ENCODE results near the gene CFL1.

Gene CFL1

GRCh38 chr11:65884716-65885092, 26.7 kb upstream of the CFL1 start:
- Histone ChIP-seq H3K36me3 (replicated peaks; ENCODE audit: low read depth, low read length) (peaks cover 43% of the 10 kb centered on the region), H3K27ac (ENCODE audit: low read length) (no peak overlapping the region), H4K20me1 (ENCODE audit: insufficient read depth, low read length) (no peaks in the 10 kb centered on the region), H3K4me1 (ENCODE audit: low read length) (peaks cover 16% of the 10 kb centered on the region), H2AFZ (ENCODE audit: low read depth, low read length) (no peak overlapping the region), H3K4me3 (ENCODE audit: low read length) (no peak overlapping the region), H3K9ac (ENCODE audit: low read length) (no peak overlapping the region), H3K27me3 (ENCODE audit: low read depth, low read length) (no peaks in the 10 kb centered on the region), H3K4me2 (ENCODE audit: low read length) (no peak overlapping the region), H3K79me2 (ENCODE audit: low read length) (peaks cover 10% of the 10 kb centered on the region), H3K9me3 (ENCODE audit: insufficient read depth, low read length) (no peaks in the 10 kb centered on the region)
- TF ChIP-seq CTCF (IDR thresholded peaks at IDR 0.05; ENCODE audit: low read depth, low read length) (peak; percentile 100), EZH2phosphoT487 (IDR thresholded peaks at IDR 0.05; ENCODE audit: low read depth) (no peak)

GRCh38 chr11:65883786-65884715, 26.1 kb upstream of the CFL1 start:
- no peak overlapping the region for H2AFZ ChIP-seq (ENCODE audit: low read depth, low read length)

GRCh38 chr11:65883058-65883761, 25.2 kb upstream of the CFL1 start:
- no peak overlapping the region for H3K4me2 ChIP-seq (ENCODE audit: low read length)
- H3K4me1 ChIP-seq (ENCODE audit: low read length): peaks cover 8% of the 10 kb centered on the region
- no peak overlapping the region for H3K27ac ChIP-seq (ENCODE audit: low read length)
- no peaks in the 10 kb centered on the region for H4K20me1 ChIP-seq (ENCODE audit: insufficient read depth, low read length)
- H3K36me3 ChIP-seq (replicated peaks; ENCODE audit: low read depth, low read length): peaks cover 43% of the 10 kb centered on the region
- no peak overlapping the region for H3K9ac ChIP-seq (ENCODE audit: low read length)
- H3K79me2 ChIP-seq (ENCODE audit: low read length): peaks cover 10% of the 10 kb centered on the region
- H3K9me3 ChIP-seq (ENCODE audit: insufficient read depth, low read length): no peaks in the 10 kb centered on the region
- no peak overlapping the region for H3K4me3 ChIP-seq (ENCODE audit: low read length)
- TF ChIP-seq CTCF (IDR thresholded peaks at IDR 0.05; ENCODE audit: low read depth, low read length) (no peak), EZH2phosphoT487 (IDR thresholded peaks at IDR 0.05; ENCODE audit: low read depth) (no peak)
- no peak overlapping the region for H2AFZ ChIP-seq (ENCODE audit: low read depth, low read length)
- H3K27me3 ChIP-seq (ENCODE audit: low read depth, low read length): no peaks in the 10 kb centered on the region

More at GRCh38 chr11:65883786-65884715, 26.1 kb upstream of the CFL1 start:
- Histone ChIP-seq H3K4me2 (ENCODE audit: low read length) (no peak overlapping the region), H3K9ac (ENCODE audit: low read length) (no peak overlapping the region), H3K79me2 (ENCODE audit: low read length) (peaks cover 10% of the 10 kb centered on the region), H3K27me3 (ENCODE audit: low read depth, low read length) (no peaks in the 10 kb centered on the region), H3K36me3 (replicated peaks; ENCODE audit: low read depth, low read length) (peaks cover 43% of the 10 kb centered on the region), H3K9me3 (ENCODE audit: insufficient read depth, low read length) (no peaks in the 10 kb centered on the region), H4K20me1 (ENCODE audit: insufficient read depth, low read length) (no peaks in the 10 kb centered on the region), H3K4me3 (ENCODE audit: low read length) (no peak overlapping the region), H3K4me1 (ENCODE audit: low read length) (peaks cover 10% of the 10 kb centered on the region), H3K27ac (ENCODE audit: low read length) (no peak overlapping the region)
- no peak for TF ChIP-seq EZH2phosphoT487 (IDR thresholded peaks at IDR 0.05; ENCODE audit: low read depth)
- TF ChIP-seq CTCF (IDR thresholded peaks at IDR 0.05; ENCODE audit: low read depth, low read length): no peak
